ENCODE data around the gene CHRNB1. TPM values are rescaled to one million over a fixed set of nuclear protein-coding genes. Genes with fewer than 3 reads are reported as not detected.

CHRNB1 gene
- total RNA-seq, 1 donor from 2014 or later, result 12.6 TPM

GRCh38 chr17:7416323-7416722 is 28.5 kb upstream of the CHRNB1 start:
- no peaks in the 10 kb centered on the region for H3K27me3 Mint-ChIP-seq (ENCODE audit: low read depth)
- no peak overlapping the region for H3K27ac Mint-ChIP-seq (ENCODE audit: unreplicated experiment)
- no peak overlapping the region for H3K4me3 Mint-ChIP-seq (ENCODE audit: unreplicated experiment)
- TF ChIP-seq CTCF (IDR thresholded peaks at IDR 0.05), result no peak
- no peaks in the 10 kb centered on the region for H3K4me1 Mint-ChIP-seq (ENCODE audit: low read depth)
- H3K36me3 Mint-ChIP-seq (ENCODE audit: low read depth), result peaks cover 17% of the 10 kb centered on the region
- H3K9me3 Mint-ChIP-seq (ENCODE audit: low read depth), result no peaks in the 10 kb centered on the region
- no peak for DNase-seq (ENCODE audit: low spot score)

- Mint-ChIP-seq H3K27ac (ENCODE audit: unreplicated experiment) (no peak overlapping the region), H3K4me3 (ENCODE audit: unreplicated experiment) (no peak overlapping the region), H3K9me3 (ENCODE audit: low read depth) (no peaks in the 10 kb centered on the region), H3K4me1 (ENCODE audit: low read depth) (no peaks in the 10 kb centered on the region), H3K27me3 (ENCODE audit: low read depth) (no peaks in the 10 kb centered on the region), H3K36me3 (ENCODE audit: low read depth) (peaks cover 15% of the 10 kb centered on the region)
- DNase-seq (ENCODE audit: low spot score), result no peak
- TF ChIP-seq CTCF (IDR thresholded peaks at IDR 0.05), result no peak
Observed at GRCh38 chr17:7417056-7417655, 27.7 kb upstream of the CHRNB1 start.

GRCh38 chr17:7418472-7419152 is 26.2 kb upstream of the CHRNB1 start:
- no peak overlapping the region for H3K27ac Mint-ChIP-seq (ENCODE audit: unreplicated experiment)

GRCh38 chr17:7419819-7420610 is 24.8 kb upstream of the CHRNB1 start, which contains the start of gene SPEM1:
SPEM1 (plus strand) TSS chr17:7420324; CDS start chr17:7420385, 61 bp downstream.
- DNase-seq (ENCODE audit: low spot score), result no peak
- H3K27ac Mint-ChIP-seq (ENCODE audit: unreplicated experiment), result no peak within 1 kb of the TSS
- H3K27me3 Mint-ChIP-seq (ENCODE audit: low read depth), result no peaks in the 10 kb centered on the region
- peaks cover 12% of the 10 kb centered on the region for H3K36me3 Mint-ChIP-seq (ENCODE audit: low read depth)
- no peak for TF ChIP-seq CTCF (IDR thresholded peaks at IDR 0.05)
- no peaks in the 10 kb centered on the region for H3K4me1 Mint-ChIP-seq (ENCODE audit: low read depth)
- no peaks in the 10 kb centered on the region for H3K9me3 Mint-ChIP-seq (ENCODE audit: low read depth)
- no peak within 1 kb of the TSS for H3K4me3 Mint-ChIP-seq (ENCODE audit: unreplicated experiment)

More at GRCh38 chr17:7418472-7419152, 26.2 kb upstream of the CHRNB1 start:
- Mint-ChIP-seq H3K27me3 (ENCODE audit: low read depth) (no peaks in the 10 kb centered on the region), H3K9me3 (ENCODE audit: low read depth) (no peaks in the 10 kb centered on the region), H3K4me1 (ENCODE audit: low read depth) (no peaks in the 10 kb centered on the region), H3K4me3 (ENCODE audit: unreplicated experiment) (no peak overlapping the region), H3K36me3 (ENCODE audit: low read depth) (peaks cover 12% of the 10 kb centered on the region)
- no peak for DNase-seq (ENCODE audit: low spot score)
- no peak for TF ChIP-seq CTCF (IDR thresholded peaks at IDR 0.05)

GRCh38 chr17:7421186-7421585 is 23.7 kb upstream of the CHRNB1 start:
- no peak for TF ChIP-seq CTCF (IDR thresholded peaks at IDR 0.05)
- DNase-seq (ENCODE audit: low spot score), result no peak
- Mint-ChIP-seq H3K4me3 (ENCODE audit: unreplicated experiment) (no peak overlapping the region), H3K4me1 (ENCODE audit: low read depth) (no peaks in the 10 kb centered on the region), H3K27me3 (ENCODE audit: low read depth) (no peaks in the 10 kb centered on the region), H3K36me3 (ENCODE audit: low read depth) (peaks cover 6% of the 10 kb centered on the region), H3K9me3 (ENCODE audit: low read depth) (no peaks in the 10 kb centered on the region), H3K27ac (ENCODE audit: unreplicated experiment) (no peak overlapping the region)
